RWPE2 (cell line): Measurements from ENCODE around the gene ADAM10.

Experiments used
- ATAC-seq: fragments of 200-7000 bp; cut with Tn5 transposase; 3 replicates; pipeline ENCODE4 v1.9.1; 2021; ENCODE audit warnings: low read depth
- DNase-seq: peaks from one replicate; pipeline ENCODE4 v3.0.0-alpha.2; 2020; ENCODE audit warnings: low spot score
- H3K27ac ChIP-seq: fragments of 450-650 bp; 2 replicates; pipeline ENCODE4 v1.5.1; 2017; ENCODE audit warnings: mild to moderate bottlenecking; ENCODE audit not compliant: poor library complexity, severe bottlenecking
- H3K27me3 ChIP-seq: fragments of 250-450 bp; sonication (Bioruptor Pico); 2 replicates; pipeline ENCODE4 v1.5.1; 2021; ENCODE audit warnings: mild to moderate bottlenecking, moderate library complexity; ENCODE audit not compliant: insufficient read depth, poor library complexity, severe bottlenecking
- H3K36me3 ChIP-seq: fragments of 250-450 bp; sonication (Bioruptor Pico); 2 replicates; pipeline ENCODE4 v1.5.1; 2020; ENCODE audit warnings: low read depth, mild to moderate bottlenecking, moderate library complexity
- H3K4me1 ChIP-seq: fragments of 250-450 bp; sonication (Bioruptor Pico); 2 replicates; pipeline ENCODE4 v1.5.1; 2021; ENCODE audit warnings: mild to moderate bottlenecking, moderate library complexity; ENCODE audit not compliant: insufficient read depth, poor library complexity, severe bottlenecking
- H3K4me3 ChIP-seq: fragments of 250-450 bp; sonication (Bioruptor Pico); 2 replicates; pipeline ENCODE4 v1.5.1; 2021; ENCODE audit warnings: mild to moderate bottlenecking, moderate library complexity; ENCODE audit not compliant: severe bottlenecking
- H3K9me3 ChIP-seq: fragments of 250-450 bp; sonication (Bioruptor Pico); 2 replicates; pipeline ENCODE4 v1.5.1; 2021; ENCODE audit warnings: mild to moderate bottlenecking, moderate library complexity; ENCODE audit not compliant: severe bottlenecking
- CTCF ChIP-seq: fragments of 450-650 bp; IDR thresholded peaks from one replicate; pipeline ENCODE4 v1.5.1; 2017; ENCODE audit warnings: mild to moderate bottlenecking, moderate library complexity; ENCODE audit not compliant: poor library complexity, severe bottlenecking

ADAM10 gene

GRCh38 chr15:58788056-58788710 lies 38.7 kb upstream of the ADAM10 start:
- no peak for ATAC-seq

GRCh38 chr15:58785355-58785754 lies 35.8 kb upstream of the ADAM10 start:
- H3K36me3 ChIP-seq, result peaks cover 67% of the 10 kb centered on the region

More at GRCh38 chr15:58788056-58788710, 38.7 kb upstream of the ADAM10 start:
- Histone ChIP-seq H3K27ac (no peak overlapping the region), H3K4me3 (no peak overlapping the region), H3K4me1 (peaks cover 6% of the 10 kb centered on the region), H3K27me3 (no peaks in the 10 kb centered on the region), H3K9me3 (no peaks in the 10 kb centered on the region), H3K36me3 (peaks cover 62% of the 10 kb centered on the region)
- no peak for TF ChIP-seq CTCF
- DNase-seq, result no peak

GRCh38 chr15:58779554-58779953 lies 30.0 kb upstream of the ADAM10 start:
- H3K27me3 ChIP-seq, result no peaks in the 10 kb centered on the region
- TF ChIP-seq CTCF, result no peak
- DNase-seq, result no peak
- no peak overlapping the region for H3K4me3 ChIP-seq
- no peak for ATAC-seq
- no peak overlapping the region for H3K27ac ChIP-seq
- peaks cover 7% of the 10 kb centered on the region for H3K4me1 ChIP-seq
- H3K9me3 ChIP-seq, result no peaks in the 10 kb centered on the region
- peaks cover 65% of the 10 kb centered on the region for H3K36me3 ChIP-seq

More at GRCh38 chr15:58785355-58785754, 35.8 kb upstream of the ADAM10 start:
- no peak for DNase-seq
- Histone ChIP-seq H3K27ac (no peak overlapping the region), H3K9me3 (no peaks in the 10 kb centered on the region), H3K27me3 (no peaks in the 10 kb centered on the region), H3K4me3 (no peak overlapping the region), H3K4me1 (no peaks in the 10 kb centered on the region)
- no peak for ATAC-seq
- TF ChIP-seq CTCF, result no peak

- Histone ChIP-seq H3K9me3 (no peaks in the 10 kb centered on the region), H3K27me3 (no peaks in the 10 kb centered on the region), H3K4me1 (peaks cover 17% of the 10 kb centered on the region), H3K27ac (no peak overlapping the region), H3K4me3 (no peak overlapping the region), H3K36me3 (peaks cover 46% of the 10 kb centered on the region)
- ATAC-seq (no peak), DNase-seq (no peak)
- no peak for TF ChIP-seq CTCF
Observed at GRCh38 chr15:58777107-58777506, 27.6 kb upstream of the ADAM10 start.

GRCh38 chr15:58775402-58775801 lies 25.9 kb upstream of the ADAM10 start:
- peaks cover 17% of the 10 kb centered on the region for H3K4me1 ChIP-seq
- no peak overlapping the region for H3K4me3 ChIP-seq
- peaks cover 31% of the 10 kb centered on the region for H3K36me3 ChIP-seq
- no peak overlapping the region for H3K27ac ChIP-seq
- no peaks in the 10 kb centered on the region for H3K27me3 ChIP-seq
- no peak for ATAC-seq
- H3K9me3 ChIP-seq, result no peaks in the 10 kb centered on the region
- TF ChIP-seq CTCF, result no peak
- no peak for DNase-seq
